Epidermal melanocyte (primary cell): ENCODE measurements around the gene GYPB.
A peak's percentile ranks its signal among the peaks of the same experiment; 100 is the strongest.
"Not testable (repeated sequence)": the region's sequence is repeated elsewhere in the genome, so short reads cannot be mapped to it uniquely, and the experiment has no call there.

ENCODE experiments used
- DNase-seq: peaks from one replicate; pipeline ENCODE4 v3.0.0; 2011; ENCODE audit warnings: low spot score; ENCODE audit not compliant: insufficient read length

GYPB gene

DNA sequence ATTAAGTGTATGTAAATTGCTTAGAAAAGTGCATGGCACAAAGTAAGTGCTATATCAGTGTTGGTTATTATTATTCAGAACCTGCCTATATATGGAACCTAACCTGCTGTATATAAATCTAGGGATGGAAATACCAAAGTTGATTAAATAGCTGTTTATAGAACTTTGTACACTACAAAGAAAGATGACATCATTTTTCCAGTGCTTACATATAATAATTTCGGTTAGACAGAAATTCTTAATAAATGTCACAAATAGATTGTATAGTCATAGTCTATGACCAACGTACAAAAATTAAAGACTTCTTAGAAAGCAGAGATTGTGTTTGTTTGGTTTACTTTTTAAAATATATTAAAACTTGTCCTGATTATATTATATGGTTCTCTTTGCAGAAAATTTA, 4.4 kb downstream of the GYPB start:
- no peak for DNase-seq

GRCh38 chr4:144008602-144009001, 10.6 kb downstream of the GYPB start:
- DNase-seq, result not testable (repeated sequence)

- not testable (repeated sequence) for DNase-seq
These were observed 11.2 kb downstream of the GYPB start for GRCh38 chr4:144007960-144008359.

GRCh38 chr4:144006200-144006803, 12.9 kb downstream of the GYPB start:
- DNase-seq, result not testable (repeated sequence)

- not testable (repeated sequence) for DNase-seq
These were observed 13.6 kb downstream of the GYPB start for GRCh38 chr4:144005558-144005953.

- peak; percentile 3 for DNase-seq
These were observed 14.2 kb downstream of the GYPB start for GRCh38 chr4:144004868-144005557.

DNA sequence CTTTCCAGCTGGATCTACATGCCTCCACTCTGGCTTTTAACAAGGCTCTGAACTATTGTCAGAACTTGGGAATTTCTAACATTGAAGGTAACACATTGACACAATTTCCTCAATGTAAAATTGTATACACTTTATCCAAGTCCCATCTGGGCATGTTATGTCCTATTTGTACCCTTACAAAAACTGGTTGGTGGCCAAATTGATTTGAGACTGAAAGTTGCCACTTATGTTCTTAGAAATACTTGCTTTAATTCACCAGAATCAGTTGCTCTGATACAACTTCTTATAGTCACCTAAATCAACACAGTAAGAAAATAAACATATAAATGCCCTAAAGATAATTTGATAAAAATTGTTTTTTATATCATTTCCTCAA, 15.3 kb downstream of the GYPB start:
- not testable (repeated sequence) for DNase-seq

GRCh38 chr4:144003205-144003889, 15.8 kb downstream of the GYPB start:
- DNase-seq, result not testable (repeated sequence)

DNA sequence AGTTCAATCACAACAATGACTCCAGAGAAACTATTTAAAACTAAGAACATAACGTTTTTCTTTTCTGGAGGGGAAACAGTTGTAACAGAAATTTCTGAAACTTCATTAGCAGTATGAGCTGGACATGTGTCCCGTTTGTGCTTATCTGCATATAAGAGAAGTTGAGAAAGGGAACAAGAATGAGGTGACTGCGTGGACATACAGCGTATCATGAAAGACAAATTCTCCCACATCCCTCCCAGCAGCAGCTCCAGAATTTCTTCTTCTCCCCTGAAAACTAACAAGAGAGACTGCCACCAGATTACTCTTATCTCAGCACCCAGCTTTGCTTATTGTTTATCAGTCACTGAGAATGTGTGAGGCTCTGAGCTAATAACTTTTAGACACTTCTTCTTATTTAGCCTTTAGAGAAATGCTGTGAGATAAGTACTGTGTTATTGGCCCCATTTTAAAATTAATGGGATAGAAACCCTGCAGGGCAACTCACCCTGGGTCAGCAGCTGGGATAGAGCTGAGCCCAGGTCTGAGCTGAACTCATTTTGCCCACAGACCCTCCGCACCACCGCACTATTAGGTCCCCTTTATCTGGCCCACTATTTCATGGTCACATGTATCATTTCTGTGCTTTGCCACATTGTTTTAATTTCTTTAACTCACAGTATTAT, 18.7 kb downstream of the GYPB start:
- not testable (repeated sequence) for DNase-seq

- DNase-seq, result not testable (repeated sequence)
These were observed 23.0 kb downstream of the GYPB start for GRCh38 chr4:143996193-143996592.

DNA sequence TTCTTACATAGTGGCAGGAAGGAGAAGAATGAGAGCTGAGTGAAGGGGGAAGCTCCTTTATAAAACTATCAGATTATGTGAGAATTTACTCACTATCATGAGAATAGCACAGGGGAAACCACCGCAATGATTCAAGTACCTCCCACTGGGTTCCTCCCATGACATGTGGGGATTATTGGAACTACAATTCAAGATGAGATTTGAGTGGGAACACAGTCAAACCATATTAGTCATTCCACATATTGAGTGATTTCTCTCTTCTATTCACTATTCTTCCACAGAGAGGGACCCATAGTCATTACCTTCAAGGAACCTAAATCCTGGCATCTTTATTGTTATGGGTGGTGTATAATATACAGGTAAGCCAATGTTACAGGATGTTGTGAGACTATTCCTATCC, 27.4 kb downstream of the GYPB start:
- not testable (repeated sequence) for DNase-seq

DNA sequence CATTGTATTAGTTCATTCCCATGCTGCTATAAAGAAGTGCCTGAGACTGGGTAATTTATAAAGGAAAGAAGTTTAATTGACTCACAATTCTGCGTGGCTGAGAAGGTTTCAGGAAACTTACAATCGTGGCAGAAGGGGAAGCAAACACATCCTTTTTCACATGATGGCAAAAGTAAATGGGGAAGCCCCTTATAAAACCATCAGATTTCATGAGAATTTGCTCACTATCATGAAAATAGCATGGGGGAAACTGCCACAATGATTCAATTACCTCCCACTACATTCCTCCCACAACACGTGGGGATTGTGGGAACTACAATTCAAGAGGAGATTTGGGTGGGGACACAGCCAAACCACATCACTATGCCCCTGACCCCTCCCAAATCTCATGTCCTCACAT, 28.5 kb downstream of the GYPB start:
- DNase-seq, result not testable (repeated sequence)

DNA sequence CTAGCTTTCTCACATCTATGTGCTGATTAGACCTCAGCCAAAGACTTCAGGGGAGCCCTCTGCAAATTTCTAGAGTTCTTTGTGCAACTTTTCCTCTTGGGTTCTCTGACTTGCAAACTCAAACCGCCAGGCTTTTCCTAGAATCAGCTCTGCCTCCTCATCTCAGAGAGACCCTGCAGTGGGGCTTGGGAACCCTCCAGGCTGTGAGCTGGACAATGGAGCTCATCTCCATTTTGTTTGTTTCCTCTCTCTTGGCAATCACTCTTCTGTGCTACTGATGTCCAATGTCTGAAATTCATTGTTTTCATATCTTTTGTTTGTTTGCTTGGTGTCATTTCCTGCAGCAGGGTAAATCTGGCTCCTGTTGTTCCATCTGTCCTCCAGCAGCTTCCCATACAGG, 33.0 kb downstream of the GYPB start:
- DNase-seq, result no peak

- DNase-seq, result not testable (repeated sequence)
These were observed 38.4 kb downstream of the GYPB start for GRCh38 chr4:143980776-143981175.

- DNase-seq, result not testable (repeated sequence)
These were observed 43.7 kb downstream of the GYPB start for GRCh38 chr4:143975527-143975926.

- not testable (repeated sequence) for DNase-seq
These were observed 45.2 kb downstream of the GYPB start for GRCh38 chr4:143974021-143974420.

DNA sequence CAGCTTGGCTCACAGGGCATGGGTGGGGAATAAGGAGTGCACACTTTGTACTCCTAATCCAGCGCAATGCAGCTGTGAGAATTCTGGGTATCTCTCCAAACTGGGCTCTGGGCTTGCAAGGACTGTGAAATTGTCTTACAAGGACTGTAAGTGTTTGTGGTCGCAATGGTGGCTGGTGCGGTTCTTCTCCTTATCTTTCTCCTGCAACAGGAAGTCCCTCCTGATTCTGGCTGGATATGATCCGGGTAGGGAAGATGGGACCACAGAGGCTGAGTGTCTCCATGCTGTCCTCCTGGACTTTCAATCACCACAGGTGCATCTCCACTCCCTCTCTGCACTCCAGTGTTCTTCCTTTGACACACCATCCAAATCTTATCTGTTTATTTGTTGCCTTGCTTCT, 58.1 kb downstream of the GYPB start:
- no peak for DNase-seq

- not testable (repeated sequence) for DNase-seq
These were observed 63.9 kb downstream of the GYPB start for GRCh38 chr4:143955306-143955705.

- not testable (repeated sequence) for DNase-seq
These were observed 67.7 kb downstream of the GYPB start for GRCh38 chr4:143951458-143951972.

DNA sequence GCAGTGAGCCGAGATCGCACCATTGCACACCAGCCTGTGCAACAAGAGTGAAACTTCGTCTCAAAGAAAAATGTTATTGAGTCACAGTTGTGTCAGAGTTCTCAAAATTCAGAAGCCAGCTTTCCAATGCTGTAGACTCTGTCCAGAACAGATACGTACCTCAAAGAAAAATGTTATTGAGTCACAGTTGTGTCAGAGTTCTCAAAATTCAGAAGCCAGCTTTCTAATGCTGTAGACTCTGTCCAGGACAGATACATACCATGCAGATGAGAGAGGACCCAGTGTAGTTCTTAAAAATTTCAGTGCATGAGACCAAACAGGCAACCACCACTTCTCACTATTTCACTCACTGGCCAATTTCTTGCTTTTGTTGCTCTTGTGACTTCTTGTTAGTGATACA, 68.2 kb downstream of the GYPB start:
- DNase-seq, result not testable (repeated sequence)

DNA sequence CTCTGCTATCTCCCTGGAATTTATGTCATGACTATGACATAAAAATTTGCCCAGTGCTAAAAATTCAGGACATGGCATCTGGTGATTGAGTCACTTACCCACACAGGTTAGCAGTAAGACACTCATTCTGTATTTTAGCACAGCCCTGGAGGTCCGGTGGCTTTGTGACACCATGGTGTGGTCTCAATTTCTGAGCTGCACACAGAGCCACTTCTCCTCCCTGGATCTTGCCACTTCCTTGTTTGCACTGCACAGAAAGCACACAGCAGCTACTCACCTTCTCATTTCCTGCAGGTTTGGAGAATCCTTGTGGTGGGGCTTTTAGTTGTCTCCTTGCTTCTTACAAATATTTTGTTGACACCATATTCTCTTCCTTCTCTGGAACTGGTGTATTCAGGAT, 69.0 kb downstream of the GYPB start:
- DNase-seq, result not testable (repeated sequence)

DNA sequence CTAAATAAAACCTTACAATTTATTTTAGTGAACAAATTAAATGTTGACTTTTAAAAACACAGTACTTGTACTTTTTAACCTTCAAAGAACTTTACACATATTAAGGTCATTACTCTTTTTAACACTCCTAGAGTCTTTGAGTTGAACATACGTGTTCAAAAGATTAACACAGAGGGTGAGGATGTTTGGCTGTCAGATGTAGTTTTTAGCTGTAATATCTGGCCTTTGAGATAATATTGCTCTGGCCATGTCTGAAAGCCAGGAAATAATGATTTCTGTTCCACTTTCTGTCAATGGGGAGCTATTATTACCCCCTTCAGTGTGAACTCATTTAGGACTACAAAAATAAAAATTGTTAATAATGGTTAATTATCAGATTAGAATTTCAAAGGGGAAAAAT, 71.7 kb downstream of the GYPB start:
- not testable (repeated sequence) for DNase-seq
